Measurements from ENCODE around the gene ASCC1.

Gene ASCC1

GRCh38 chr10:72096115-72097000, 119.7 kb downstream of the ASCC1 start:
- DNase-seq, result no peak

DNA sequence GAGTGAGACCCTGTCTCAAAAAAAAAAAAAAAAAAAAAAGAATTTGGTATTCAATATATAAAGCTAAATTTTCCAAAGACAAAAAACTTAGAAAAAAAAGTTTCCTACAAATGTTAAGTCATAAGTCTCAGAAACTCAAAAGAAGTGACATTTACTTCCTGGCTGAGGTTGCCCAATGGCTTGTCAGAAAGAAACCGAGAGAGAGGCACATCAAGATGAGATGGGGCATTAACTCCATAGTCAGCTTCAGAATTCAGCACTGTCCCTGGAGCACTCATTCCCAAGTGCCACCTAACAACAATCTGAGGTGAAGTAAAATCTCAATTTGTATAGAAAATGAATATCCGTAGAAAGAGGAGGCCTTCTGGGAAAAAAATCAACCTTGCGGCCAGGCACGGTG, 120.9 kb downstream of the ASCC1 start:
- DNase-seq, result no peak

GRCh38 chr10:72094574-72094973, 121.5 kb downstream of the ASCC1 start:
- DNase-seq, result no peak

DNA sequence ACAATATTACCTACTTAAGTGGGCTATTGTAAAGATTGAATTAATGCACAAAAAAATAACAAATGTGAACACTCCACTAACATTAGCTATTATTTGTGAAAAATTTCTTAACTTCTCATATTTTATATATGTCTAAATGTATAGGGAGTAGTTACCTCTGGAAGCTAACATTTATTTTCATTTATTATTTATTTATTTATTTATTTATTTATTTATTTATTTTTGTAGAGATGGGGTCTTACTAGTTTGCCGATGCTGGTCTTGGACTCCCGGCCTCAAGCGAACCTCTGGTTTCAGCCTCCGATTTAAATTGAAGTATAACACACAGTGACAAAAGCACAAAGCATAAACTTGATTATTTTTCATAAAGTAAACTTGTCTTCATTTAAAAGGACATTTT, 122.6 kb downstream of the ASCC1 start:
- DNase-seq, result no peak

GRCh38 chr10:72092987-72093386, 123.1 kb downstream of the ASCC1 start:
- no peak for DNase-seq

GRCh38 chr10:72092171-72092924, 123.7 kb downstream of the ASCC1 start:
- no peak for DNase-seq

DNA sequence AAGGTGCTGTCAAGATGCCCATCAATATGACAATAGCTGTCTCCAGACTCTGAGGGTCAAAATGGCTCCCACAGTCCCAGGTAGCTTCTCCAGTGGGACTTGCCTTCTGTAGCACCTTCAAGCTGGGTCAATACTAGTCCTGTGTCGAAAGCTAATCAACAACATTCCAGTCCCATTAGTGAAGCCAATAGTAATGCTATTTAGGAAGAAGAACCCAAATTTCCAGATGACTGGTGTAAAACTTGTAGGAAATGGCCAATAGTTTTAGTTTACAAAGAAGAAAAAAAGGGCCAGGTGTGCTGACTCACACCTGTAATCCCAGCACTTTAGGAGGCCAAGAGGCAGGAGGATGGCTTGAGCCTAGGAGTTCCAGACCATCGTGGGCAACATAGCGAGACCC, 125.8 kb downstream of the ASCC1 start:
- DNase-seq, result no peak

DNA sequence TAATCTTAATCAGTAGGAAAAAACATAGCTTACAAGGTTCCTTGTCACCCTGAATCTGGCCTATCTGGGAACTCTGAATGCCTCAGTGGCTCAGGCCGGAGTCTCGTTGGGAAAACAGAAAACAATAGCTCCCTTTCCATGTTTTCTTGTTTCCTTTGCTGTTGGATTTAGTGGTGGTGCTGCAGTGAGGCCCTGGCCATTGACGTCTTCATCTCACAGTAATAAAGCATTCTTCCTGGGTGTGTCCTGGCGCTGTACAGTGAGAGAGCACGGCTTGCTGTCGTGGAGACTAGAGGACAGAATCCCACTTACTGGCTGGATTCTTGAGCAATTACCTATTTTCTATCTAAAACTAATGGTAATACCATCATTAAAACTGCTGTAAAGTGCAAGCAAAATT, 126.5 kb downstream of the ASCC1 start:
- no peak for DNase-seq

- DNase-seq, result no peak
Measured at GRCh38 chr10:72088889-72089575, 127.0 kb downstream of the ASCC1 start.

DNA sequence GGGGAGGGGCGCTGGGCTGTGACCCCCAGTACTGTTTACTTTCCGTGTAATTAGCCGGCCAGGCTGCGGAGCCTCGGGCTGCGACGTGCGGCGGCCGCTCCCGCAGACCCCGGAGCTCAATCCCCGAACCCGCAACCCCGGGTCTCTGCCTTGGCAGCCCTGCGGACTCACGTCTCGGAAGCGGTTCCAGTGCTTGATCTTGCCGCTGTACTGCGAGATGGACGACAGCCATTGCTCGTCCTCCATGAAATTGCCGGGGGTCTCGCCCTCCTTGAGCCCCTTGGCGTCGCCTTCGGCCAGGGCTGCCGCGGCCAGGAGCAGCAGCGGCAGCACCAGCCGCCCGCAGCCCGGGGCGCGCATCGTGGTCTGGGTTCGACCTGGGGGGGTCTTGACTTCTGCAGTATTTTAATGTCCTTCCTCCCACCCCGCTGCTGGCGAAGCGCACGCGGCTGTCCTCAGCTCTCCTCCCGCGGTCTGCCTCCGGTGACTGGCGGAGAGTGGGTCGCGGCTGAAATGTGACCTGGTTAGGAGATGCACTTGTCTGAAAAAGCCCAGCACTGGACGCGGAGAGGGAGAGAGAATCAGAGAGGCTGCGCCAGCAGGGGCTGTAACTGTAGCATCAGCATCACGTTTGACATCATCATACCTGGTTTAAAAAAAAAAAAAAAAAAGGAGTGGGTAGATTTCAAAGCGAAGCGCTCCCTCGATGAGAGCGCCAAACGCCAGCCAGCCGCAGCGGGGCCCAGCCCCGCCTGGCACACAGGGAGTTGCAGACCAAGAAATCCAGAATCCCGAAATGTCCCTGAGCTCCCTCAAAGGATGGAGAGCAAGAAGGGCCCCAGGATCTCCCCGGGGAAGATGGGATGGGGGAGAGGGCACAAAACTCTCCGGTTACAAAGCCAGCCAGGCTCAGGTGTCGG, 127.8 kb downstream of the ASCC1 start, which contains the start of gene SPOCK2:
Gene SPOCK2, minus strand, starts transcription at position 583 of the 920 bp plus-strand sequence. Its CDS starts 223 bp downstream, at position 360.
- DNase-seq, result no peak

- no peak for DNase-seq
Measured at GRCh38 chr10:72087392-72087968, 128.6 kb downstream of the ASCC1 start.

DNA sequence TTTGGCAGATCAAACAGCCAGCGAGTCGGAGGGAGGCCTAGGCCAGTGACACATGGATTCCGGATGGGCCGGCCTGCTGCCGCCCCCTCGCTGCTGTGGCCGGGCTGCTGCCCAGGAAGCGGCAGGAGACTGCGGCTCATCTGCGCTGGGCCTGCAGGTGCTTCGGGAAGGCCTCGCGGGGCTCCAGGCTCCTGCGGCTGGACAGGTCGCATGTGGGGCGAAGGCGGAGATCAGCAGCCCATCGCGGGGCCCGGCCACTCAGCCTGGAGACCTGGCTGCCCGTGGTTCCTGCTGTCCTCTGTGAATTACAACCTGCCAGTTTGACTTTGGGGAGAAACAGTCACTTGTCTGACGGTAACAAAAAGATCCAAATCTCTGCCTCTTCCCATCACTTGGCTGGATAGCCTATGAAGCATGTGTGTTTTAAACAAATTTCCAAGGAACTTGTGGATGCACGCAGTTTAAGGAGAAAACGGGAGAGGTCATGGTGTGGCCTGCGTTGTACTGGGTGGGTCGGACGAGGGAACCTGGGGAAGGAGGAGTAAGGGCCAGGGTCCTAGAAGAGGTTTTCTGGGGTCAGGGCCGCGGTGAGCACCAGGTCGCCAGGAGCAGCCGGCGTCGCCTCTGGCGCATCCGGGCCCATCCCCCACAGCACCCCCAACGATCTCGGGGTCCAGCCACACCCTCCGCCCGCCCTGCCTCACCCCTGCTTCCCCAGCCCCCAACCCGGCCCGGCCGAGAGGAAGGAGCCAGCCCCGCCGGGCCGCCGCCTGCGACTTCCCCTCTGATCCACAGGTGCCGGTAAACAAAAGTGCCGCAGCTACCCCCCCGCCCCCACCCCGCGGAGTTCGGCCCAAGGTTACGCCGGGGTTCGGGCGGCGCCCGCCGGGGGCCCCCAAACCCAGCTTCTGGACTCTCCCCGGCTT, 129.3 kb downstream of the ASCC1 start:
- DNase-seq, result no peak

DNA sequence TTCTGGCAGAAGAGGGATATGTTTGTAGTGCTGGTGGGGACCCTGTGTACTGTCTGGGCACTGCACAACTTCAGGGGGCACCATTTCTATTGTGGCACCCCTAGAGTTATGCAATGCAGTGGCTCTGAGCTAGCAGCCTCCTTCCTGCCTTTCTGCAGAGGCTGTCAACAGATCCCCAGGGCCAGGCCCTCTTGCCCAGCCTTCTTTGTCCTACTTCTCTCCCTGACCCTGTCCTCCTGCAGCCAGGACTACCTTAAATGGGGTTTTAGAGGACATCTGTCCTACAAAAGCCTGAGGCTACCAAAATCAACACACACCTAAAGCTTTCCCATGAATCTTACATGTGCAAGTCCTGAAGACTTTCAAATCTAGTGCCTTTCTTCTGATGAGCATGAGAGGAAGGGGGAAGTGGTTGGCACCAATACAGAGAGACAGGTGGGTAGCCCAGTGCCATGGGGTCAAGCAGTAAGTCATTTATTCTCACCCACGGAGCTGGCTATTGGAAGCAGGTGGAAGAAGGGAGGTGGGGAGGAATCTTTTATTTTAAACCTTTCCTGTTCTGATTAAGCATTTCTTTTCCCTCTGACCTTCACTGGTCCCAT, 130.1 kb downstream of the ASCC1 start:
- no peak for DNase-seq

DNA sequence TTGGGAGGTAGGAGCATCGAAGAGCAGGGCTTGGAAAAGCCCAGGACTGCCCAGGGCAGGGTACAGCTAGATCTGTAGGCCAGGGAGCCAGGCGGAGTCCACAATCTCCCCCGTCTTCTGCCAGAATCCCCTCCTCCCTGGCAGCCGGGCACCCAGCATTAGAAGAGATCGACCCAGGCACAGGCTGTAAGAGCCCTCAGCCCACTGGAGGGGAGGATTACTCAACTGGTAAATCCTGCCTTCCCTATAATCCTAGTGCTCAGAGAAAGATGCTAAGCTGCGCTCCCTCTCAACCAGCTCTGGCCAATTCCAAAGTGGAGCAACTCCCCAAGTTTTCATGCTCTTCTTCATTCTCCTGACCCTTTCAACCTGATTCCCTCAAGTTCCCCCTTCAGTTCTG, 130.9 kb downstream of the ASCC1 start:
- DNase-seq, result no peak

- no peak for DNase-seq
Measured at GRCh38 chr10:72083790-72084459, 132.2 kb downstream of the ASCC1 start.

DNA sequence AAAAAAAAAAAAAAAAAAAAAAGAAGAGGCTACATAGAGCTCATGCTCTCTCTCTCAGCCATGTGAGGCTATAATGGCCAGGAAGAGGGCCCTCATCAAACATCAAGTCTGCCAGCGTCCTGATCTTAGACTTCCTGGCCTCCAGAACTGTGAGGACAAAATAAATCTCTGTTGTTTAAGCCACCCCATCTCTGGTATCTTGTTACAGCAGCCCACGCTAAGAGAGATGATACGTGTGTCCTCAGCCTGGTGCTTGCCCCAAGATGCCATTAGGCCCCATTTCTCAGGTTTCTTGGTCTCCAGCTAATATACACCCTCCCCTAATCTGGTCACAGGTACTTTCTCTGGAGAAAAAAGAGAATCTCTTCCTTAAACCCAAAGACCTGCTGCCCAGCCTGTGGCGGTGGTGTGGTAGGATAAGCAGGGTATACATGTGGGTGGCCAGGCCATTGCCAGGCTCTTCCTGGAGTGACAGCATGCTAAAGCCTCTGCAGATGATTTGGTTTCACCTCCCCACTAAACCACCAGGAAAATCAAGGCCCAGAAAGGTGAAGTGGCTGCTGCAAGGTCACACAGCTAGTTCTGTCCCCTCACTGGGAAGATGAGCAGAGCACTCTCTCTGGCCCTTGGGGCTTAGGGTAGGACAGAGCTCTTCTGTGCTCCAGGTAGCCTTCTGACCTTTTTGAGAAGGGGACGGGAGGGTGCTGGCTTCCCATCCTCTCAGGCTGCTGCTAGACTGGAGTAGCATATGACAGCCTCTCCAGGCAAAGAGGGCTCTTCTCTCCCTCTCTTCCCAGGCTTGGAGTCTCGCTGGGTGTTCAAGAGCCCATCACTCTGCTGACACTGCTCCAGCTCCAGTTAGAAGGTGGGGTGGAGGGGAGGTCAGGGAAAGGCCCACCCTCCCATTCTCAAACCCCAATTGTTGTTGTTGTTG, 133.0 kb downstream of the ASCC1 start:
- DNase-seq, result no peak

- no peak for DNase-seq
Measured at GRCh38 chr10:72081772-72082590, 134.1 kb downstream of the ASCC1 start.

DNA sequence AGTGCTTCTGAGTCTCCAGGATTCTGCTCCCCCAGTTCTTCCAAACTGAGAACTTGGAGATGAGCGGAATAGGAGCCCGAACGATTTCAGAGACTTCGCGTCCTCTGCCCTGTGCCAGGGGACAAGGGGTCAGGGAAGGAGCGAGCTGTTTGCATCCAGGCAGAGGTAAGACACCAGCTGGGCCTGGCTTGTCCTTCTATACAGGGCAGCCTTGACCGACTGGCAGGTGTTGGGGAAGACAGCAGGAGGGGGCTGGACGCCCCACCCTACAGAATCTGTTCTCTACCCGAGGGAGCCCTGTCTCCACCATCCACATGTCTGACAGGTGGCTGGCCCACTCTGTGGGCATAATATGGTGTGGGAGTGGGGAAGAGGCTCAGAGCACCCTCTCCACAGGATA, 134.9 kb downstream of the ASCC1 start:
- no peak for DNase-seq

All from SIG-M5 (cell line).